SK-N-SH (cell line): ENCODE data around the gene SMPD4.
"Not testable (repeated sequence)": the region's sequence is repeated elsewhere in the genome, so short reads cannot be mapped to it uniquely, and the experiment has no call there.

Source experiments
- FOXM1 ChIP-seq: IDR thresholded peaks from 2 replicates; pipeline ENCODE4 v1.4.0; 2012; ENCODE audit warnings: low read depth, mild to moderate bottlenecking
- MEF2A ChIP-seq: IDR thresholded peaks from 2 replicates; pipeline ENCODE4 v1.4.0; 2012; ENCODE audit warnings: low read depth, borderline replicate concordance
- NFIC ChIP-seq: IDR thresholded peaks from 2 replicates; pipeline ENCODE4 v1.4.0; 2012; ENCODE audit warnings: borderline replicate concordance
- NRF1 ChIP-seq: IDR thresholded peaks from 2 replicates; pipeline ENCODE4 v1.6.1; 2012; ENCODE audit warnings: low read depth, mild to moderate bottlenecking, low read length
- POLR2AphosphoS5 ChIP-seq: IDR thresholded peaks from 2 replicates; pipeline ENCODE4 v1.6.1; 2012; ENCODE audit warnings: low read depth, low read length
- TAF1 ChIP-seq: IDR thresholded peaks from 2 replicates; pipeline ENCODE4 v1.6.1; 2012; ENCODE audit warnings: low read depth, mild to moderate bottlenecking, low read length, moderate library complexity, borderline replicate concordance
- TF ChIP-seq, protein P1 (sequence below): IDR thresholded peaks from 2 replicates; pipeline ENCODE4 v1.4.0; 2012; ENCODE audit warnings: low read depth
- TF ChIP-seq, protein P2 (sequence below): fragments of 200-600 bp; sonication (generic); IDR thresholded peaks from 2 replicates; pipeline ENCODE4 v1.6.1; 2017; ENCODE audit warnings: antibody characterized with exemption, mild to moderate bottlenecking, moderate library complexity
- TF ChIP-seq, protein P3 (sequence below): fragments of 150-350 bp; IDR thresholded peaks from 2 replicates; pipeline ENCODE4 v1.6.1; 2017; ENCODE audit warnings: antibody characterized with exemption, low read length, low read depth, borderline replicate concordance

DNA sequence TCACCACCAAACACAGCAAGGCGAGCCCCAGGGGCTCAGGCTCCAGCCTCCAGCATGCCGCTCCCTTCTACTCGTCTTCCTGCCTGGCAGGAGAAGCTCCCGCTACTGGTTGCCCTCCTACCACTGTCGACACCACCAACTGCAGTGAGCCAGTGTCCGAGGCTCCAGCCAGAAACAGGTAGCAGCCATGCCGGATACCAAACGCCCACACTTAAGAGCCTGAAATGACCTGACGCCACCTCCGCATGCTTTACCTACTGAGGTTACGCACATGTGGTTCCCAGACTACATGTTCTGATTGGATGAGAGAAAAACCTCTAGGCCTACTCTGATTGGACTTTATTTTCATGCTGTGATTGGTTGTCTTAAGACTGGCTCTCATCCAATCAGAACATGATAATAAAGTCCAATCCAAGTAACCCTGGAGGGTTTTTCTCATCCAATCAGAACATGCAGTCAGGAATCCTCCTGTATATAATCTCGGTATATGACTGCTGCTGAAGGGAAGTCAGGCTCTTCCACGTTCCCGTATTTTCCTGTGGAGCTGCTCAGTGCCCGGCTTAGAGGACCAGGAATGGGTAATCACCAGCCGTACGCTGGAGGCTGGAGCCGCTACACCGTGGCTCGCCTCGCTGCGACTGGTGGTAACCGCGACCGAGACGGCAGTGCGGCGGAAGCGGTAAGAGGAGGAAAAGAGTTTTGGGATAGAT, 52.1 kb downstream of the SMPD4 start, which contains the start of gene POTEF:
- TF ChIP-seq, protein P1, sequence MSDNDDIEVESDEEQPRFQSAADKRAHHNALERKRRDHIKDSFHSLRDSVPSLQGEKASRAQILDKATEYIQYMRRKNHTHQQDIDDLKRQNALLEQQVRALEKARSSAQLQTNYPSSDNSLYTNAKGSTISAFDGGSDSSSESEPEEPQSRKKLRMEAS: not testable (repeated sequence)
- TF ChIP-seq POLR2AphosphoS5, NRF1, FOXM1, TAF1, MEF2A, NFIC: not testable (repeated sequence)
- TF ChIP-seq, protein P2, sequence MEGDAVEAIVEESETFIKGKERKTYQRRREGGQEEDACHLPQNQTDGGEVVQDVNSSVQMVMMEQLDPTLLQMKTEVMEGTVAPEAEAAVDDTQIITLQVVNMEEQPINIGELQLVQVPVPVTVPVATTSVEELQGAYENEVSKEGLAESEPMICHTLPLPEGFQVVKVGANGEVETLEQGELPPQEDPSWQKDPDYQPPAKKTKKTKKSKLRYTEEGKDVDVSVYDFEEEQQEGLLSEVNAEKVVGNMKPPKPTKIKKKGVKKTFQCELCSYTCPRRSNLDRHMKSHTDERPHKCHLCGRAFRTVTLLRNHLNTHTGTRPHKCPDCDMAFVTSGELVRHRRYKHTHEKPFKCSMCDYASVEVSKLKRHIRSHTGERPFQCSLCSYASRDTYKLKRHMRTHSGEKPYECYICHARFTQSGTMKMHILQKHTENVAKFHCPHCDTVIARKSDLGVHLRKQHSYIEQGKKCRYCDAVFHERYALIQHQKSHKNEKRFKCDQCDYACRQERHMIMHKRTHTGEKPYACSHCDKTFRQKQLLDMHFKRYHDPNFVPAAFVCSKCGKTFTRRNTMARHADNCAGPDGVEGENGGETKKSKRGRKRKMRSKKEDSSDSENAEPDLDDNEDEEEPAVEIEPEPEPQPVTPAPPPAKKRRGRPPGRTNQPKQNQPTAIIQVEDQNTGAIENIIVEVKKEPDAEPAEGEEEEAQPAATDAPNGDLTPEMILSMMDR: not testable (repeated sequence)
- TF ChIP-seq, protein P3, sequence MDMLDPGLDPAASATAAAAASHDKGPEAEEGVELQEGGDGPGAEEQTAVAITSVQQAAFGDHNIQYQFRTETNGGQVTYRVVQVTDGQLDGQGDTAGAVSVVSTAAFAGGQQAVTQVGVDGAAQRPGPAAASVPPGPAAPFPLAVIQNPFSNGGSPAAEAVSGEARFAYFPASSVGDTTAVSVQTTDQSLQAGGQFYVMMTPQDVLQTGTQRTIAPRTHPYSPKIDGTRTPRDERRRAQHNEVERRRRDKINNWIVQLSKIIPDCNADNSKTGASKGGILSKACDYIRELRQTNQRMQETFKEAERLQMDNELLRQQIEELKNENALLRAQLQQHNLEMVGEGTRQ: not testable (repeated sequence)
